ENCODE data around the gene RBCK1. TPM values are rescaled to one million over a fixed set of nuclear protein-coding genes. Genes with fewer than 3 reads are reported as not detected.
A peak's percentile ranks its signal among the peaks of the same experiment; 100 is the strongest.

Gene RBCK1
- polyA plus RNA-seq, 1 experiment = 130 TPM

DNA sequence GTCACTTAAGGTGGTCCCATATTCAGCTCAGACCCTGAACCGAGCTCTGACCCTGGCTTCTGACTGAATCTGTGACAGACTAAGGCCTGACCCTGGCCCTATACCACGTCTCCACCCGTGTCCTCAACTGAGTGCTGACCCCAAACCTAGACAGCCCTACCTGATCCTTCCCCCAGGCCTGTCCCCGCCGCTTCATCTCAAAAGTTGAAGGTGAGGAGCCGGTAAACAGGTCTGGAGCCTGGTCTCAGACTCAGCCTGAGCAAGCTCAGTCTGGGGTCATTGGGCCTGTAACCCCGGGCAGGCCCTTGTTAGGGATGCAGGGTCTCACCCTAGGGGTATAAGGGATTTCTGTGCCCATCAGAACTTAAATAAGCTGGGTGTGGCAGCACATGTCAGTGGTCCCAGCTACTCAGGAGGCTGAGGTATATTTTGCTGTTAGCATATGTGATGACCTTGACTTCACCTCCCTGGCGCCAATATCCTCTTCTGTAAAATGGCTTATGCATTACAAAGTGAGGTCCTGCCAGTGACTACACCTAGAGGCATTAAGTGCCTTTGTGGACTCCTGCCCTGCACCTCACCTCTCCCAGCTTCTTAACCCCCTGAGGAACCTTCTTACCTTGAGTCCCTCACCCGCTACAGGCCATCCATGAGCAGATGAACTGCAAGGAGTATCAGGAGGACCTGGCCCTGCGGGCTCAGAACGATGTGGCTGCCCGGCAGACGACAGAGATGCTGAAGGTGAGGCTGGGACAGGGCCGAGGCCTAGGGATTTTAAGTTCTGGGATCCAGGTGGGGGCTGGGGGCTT is 20.0 kb downstream of the RBCK1 start:
- TF ChIP-seq, protein P1, sequence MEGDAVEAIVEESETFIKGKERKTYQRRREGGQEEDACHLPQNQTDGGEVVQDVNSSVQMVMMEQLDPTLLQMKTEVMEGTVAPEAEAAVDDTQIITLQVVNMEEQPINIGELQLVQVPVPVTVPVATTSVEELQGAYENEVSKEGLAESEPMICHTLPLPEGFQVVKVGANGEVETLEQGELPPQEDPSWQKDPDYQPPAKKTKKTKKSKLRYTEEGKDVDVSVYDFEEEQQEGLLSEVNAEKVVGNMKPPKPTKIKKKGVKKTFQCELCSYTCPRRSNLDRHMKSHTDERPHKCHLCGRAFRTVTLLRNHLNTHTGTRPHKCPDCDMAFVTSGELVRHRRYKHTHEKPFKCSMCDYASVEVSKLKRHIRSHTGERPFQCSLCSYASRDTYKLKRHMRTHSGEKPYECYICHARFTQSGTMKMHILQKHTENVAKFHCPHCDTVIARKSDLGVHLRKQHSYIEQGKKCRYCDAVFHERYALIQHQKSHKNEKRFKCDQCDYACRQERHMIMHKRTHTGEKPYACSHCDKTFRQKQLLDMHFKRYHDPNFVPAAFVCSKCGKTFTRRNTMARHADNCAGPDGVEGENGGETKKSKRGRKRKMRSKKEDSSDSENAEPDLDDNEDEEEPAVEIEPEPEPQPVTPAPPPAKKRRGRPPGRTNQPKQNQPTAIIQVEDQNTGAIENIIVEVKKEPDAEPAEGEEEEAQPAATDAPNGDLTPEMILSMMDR (IDR thresholded peaks at IDR 0.05; ENCODE audit: insufficient read depth, low read depth, low read length) = no peak
- ChIA-PET CTCF (interaction anchor here (1.2 kb wide), 1 partner anchor 73 kb away, joined by 5 read pairs; no protein-coding TSS in a partner anchor), POLR2A (no interaction called here)
- DNase-seq (ENCODE audit: low read depth) = no peak
- Histone ChIP-seq H3K27me3 (ENCODE audit: control insufficient read depth, insufficient read depth, low read length) (no peaks in the 10 kb centered on the region), H3K36me3 (ENCODE audit: control insufficient read depth, insufficient read depth, low read length) (peaks cover 37% of the 10 kb centered on the region), H3K4me3 (ENCODE audit: low read depth, low read length) (no peak overlapping the region)

DNA sequence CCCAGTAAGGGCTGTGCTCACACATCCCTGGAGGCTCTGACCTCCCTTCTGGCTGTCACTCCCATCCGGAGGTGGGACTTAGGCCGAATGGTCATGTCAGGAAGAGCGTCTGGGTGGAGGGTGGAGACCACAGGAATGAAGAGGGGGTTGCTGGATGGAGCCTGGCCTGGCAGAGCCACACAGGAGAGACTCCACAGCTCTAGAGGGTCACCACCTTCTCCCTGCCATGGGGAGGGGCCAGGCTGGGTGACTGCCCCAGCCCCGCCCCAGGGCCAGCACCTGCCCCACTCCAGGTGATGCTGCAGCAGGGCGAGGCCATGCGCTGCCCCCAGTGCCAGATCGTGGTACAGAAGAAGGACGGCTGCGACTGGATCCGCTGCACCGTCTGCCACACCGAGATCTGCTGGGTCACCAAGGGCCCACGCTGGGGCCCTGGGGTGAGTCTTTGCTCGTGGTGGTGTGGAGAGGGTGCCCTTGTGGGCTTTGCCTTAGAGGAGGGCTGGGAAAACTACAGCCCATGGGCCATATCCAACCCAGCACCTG is 20.6 kb downstream of the RBCK1 start:
- TF ChIP-seq, protein P1 (IDR thresholded peaks at IDR 0.05; ENCODE audit: insufficient read depth, low read depth, low read length) = no peak
- H3K27me3 ChIP-seq (ENCODE audit: control insufficient read depth, insufficient read depth, low read length) = no peaks in the 10 kb centered on the region
- CTCF ChIA-PET = no interaction called here
- peaks cover 37% of the 10 kb centered on the region for H3K36me3 ChIP-seq (ENCODE audit: control insufficient read depth, insufficient read depth, low read length)
- POLR2A ChIA-PET = no interaction called here
- H3K4me3 ChIP-seq (ENCODE audit: low read depth, low read length) = no peak overlapping the region
- no peak for DNase-seq (ENCODE audit: low read depth)

DNA sequence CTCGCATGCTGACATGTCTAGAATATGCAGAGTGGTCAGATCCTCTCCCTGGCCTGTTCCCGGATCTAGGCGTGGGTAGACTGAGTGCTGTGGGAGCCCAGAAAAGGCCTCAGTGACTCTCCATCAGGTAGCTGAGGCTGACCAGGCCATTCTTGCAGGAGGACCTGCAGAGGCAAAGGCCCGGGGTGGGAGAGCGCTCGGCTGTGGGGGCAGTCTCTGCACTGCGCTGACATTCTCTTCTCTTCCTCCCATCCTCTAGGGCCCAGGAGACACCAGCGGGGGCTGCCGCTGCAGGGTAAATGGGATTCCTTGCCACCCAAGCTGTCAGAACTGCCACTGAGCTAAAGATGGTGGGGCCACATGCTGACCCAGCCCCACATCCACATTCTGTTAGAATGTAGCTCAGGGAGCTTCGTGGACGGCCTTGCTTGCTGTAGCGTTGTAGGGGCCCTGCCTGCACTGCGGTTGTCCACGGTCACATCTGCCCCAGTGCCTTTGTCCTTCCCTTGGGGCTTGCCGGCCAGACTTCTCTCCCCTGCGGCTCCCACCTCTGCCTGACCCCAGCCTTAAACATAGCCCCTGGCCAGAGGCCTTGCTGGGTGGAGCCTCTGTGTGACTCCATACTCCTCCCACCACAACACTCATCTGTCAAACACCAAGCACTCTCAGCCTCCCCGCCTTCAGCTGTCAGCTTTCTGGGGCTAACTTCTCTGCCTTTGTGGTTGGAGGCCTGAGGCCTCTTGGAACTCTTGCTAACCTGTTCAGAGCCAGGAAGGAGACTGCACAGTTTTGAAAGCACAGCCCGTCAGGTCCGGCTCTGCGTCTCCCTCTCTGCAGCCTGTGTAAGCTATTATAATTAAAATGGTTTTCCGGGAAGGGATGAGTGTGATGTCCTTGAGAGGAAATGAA is 22.2 kb downstream of the RBCK1 start:
- no peak overlapping the region for H3K4me3 ChIP-seq (ENCODE audit: low read depth, low read length)
- peaks cover 38% of the 10 kb centered on the region for H3K36me3 ChIP-seq (ENCODE audit: control insufficient read depth, insufficient read depth, low read length)
- CTCF ChIA-PET = interaction anchor here (1.4 to 4.5 kb wide), 4 partner anchors 8 to 76 kb away, joined by 5 to 32 read pairs (median 6); no protein-coding TSS in a partner anchor
- TF ChIP-seq, protein P1 (IDR thresholded peaks at IDR 0.05; ENCODE audit: insufficient read depth, low read depth, low read length) = no peak
- H3K27me3 ChIP-seq (ENCODE audit: control insufficient read depth, insufficient read depth, low read length) = no peaks in the 10 kb centered on the region
- DNase-seq (ENCODE audit: low read depth) = no peak
- POLR2A ChIA-PET = no interaction called here

DNA sequence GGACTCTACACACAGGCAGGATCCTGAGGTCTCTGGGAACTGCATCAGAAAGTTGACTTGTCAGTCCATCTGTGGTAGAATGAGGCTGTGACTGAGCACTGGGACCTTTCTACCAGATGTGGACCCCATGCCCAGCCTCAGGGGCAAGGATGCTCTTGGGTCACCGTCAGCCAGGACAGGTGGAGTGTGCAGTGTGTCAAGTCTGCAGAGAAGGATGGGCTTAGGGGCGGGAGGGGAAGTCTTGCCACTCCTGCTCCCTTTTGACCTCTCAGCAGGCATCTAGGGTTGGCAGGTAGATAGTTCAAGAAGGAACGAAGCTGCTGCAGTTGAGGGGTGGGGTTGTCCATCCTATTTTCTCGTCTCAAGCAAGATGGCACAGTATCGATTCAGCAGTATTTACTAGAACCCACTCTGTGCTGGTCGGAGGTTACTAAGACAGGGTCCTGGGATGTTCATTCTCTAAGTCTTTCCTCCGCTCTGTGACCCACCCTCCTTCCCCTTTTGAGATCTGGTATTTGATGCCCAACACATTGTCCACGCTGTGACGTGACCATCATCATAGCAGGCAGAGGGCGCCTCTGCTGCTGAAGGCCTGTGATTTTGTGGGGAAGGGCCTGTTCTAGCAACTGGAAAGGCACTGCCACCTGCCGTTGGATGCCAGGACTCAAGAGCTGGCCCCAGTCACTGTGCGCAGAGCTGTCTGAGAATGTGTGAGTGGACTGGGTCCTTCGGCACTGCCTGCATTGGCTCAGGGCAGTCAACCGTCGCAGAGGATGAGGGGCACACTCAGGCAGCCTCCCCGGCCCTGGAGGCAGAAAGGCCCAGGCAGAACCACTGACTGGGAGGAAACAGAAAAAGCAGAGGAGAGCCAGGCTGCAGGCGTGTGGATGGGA is 23.2 kb downstream of the RBCK1 start:
- ChIA-PET POLR2A (no interaction called here), CTCF (interaction anchor here (0.8 to 4.5 kb wide), 8 partner anchors 8 to 77 kb away, joined by 3 to 32 read pairs (median 4); no protein-coding TSS in a partner anchor)
- TF ChIP-seq, protein P1 (IDR thresholded peaks at IDR 0.05; ENCODE audit: insufficient read depth, low read depth, low read length) = peak; percentile 75
- peaks cover 44% of the 10 kb centered on the region for H3K36me3 ChIP-seq (ENCODE audit: control insufficient read depth, insufficient read depth, low read length)
- H3K27me3 ChIP-seq (ENCODE audit: control insufficient read depth, insufficient read depth, low read length) = no peaks in the 10 kb centered on the region
- no peak for DNase-seq (ENCODE audit: low read depth)
- no peak overlapping the region for H3K4me3 ChIP-seq (ENCODE audit: low read depth, low read length)

Data from BJ (cell line).